K562 (cell line): Measurements from ENCODE around the gene MATCAP1. TPM values are rescaled to one million over a fixed set of nuclear protein-coding genes. Genes with fewer than 3 reads are reported as not detected.

ENCODE experiments used
- ATAC-seq: fragments of 200-7000 bp; cut with Tn5 transposase; 3 replicates; pipeline ENCODE4 v1.9.1; 2020; ENCODE audit warnings: moderate library complexity
- BruUV-seq: library from RNA; stranded (reverse); fragments of 400-500 nt; replicated peaks from 2 replicates; lab custom pipeline; 2021; lab: Mats Ljungman, UMichigan
- CTCF ChIA-PET: fragments of 300-600 bp; formaldehyde crosslinking; extraction: SDS; loops from one replicate; lab custom pipeline; 2021; ENCODE audit warnings: low intra/inter-chr PET ratio; lab: Yijun Ruan, JAX
- POLR2A ChIA-PET: fragments of 300-600, 350-650 bp; sonication (Branson Sonifier 250); formaldehyde crosslinking; extraction: SDS; loops from one replicate; lab custom pipeline; 2021; ENCODE audit warnings: antibody characterized with exemption, inconsistent platforms; lab: Yijun Ruan, JAX
- DNase-seq, 4 experiments: peaks; one replicate each; pipeline versions ENCODE4 v3.0.0 to v3.0.0-alpha.2; 2011 to 2018; ENCODE audit warnings: low spot score in 3 of 4, mixed read lengths in 3 of 4; ENCODE audit errors: extremely low read depth in 1 of 4
- FAIRE-seq: peaks from 2 replicates; lab custom pipeline; 2011; peaks lifted over from hg19 to GRCh38; lab: Jason Lieb, UNC
- H2AFZ ChIP-seq: 2 replicates; pipeline ENCODE4 v1.6.0; 2011; ENCODE audit warnings: low read depth, low read length, control low read depth, inconsistent platforms
- H3K27ac ChIP-seq: fragments of 200-600 bp; 3 replicates; pipeline ENCODE4 v1.8.0; 2011; ENCODE audit warnings: low read depth, mild to moderate bottlenecking, control low read depth, inconsistent platforms, low read length, moderate library complexity, mixed read lengths; ENCODE audit errors: extremely low read depth
- H3K27me3 ChIP-seq, 2 experiments: fragments of 300-600 bp in 1 of 2; 2 replicates in 1 of 2; 3 replicates in 1 of 2; pipeline versions ENCODE4 v1.6.0 to v1.8.0; 2011; ENCODE audit warnings: inconsistent platforms in 2 of 2, low read length in 2 of 2, mild to moderate bottlenecking in 1 of 2, mixed read lengths in 1 of 2, moderate library complexity in 1 of 2; ENCODE audit not compliant: control insufficient read depth in 2 of 2, insufficient read depth in 2 of 2
- H3K36me3 ChIP-seq: fragments of 300-600 bp; 3 replicates; pipeline ENCODE4 v1.8.0; 2011; ENCODE audit warnings: mild to moderate bottlenecking, low read length, inconsistent platforms; ENCODE audit not compliant: control insufficient read depth, insufficient read depth
- H3K4me1 ChIP-seq, 2 experiments: fragments of 200-600 bp in 1 of 2; replicated peaks in 1 of 2; 2 replicates in 1 of 2; 3 replicates in 1 of 2; pipeline versions ENCODE4 v1.5.1 to v1.8.0; 2011; ENCODE audit warnings: inconsistent platforms in 2 of 2, low read length in 2 of 2, mild to moderate bottlenecking in 1 of 2, mixed read lengths in 1 of 2, moderate library complexity in 1 of 2; ENCODE audit not compliant: control insufficient read depth in 2 of 2, insufficient read depth in 2 of 2
- H3K4me2 ChIP-seq: 2 replicates; pipeline ENCODE4 v1.6.1; 2011; ENCODE audit warnings: low read length, control low read depth, inconsistent platforms, mixed read lengths; ENCODE audit not compliant: insufficient read depth
- H3K4me3 ChIP-seq: fragments of 200-600 bp; sonication (generic), shearing (Covaris generic); 2 replicates; pipeline ENCODE4 v1.5.1; 2016; ENCODE audit warnings: control low read depth, inconsistent platforms
- H3K79me2 ChIP-seq: fragments of 200-600 bp; 3 replicates; pipeline ENCODE4 v1.8.0; 2011; ENCODE audit warnings: low read length, inconsistent platforms; ENCODE audit not compliant: control insufficient read depth, insufficient read depth
- H3K9ac ChIP-seq, 2 experiments: 2 replicates each; pipeline versions ENCODE4 v1.6.0 to v1.6.1; 2011; ENCODE audit warnings: low read depth in 2 of 2, low read length in 2 of 2, control low read depth in 1 of 2, inconsistent platforms in 1 of 2, mild to moderate bottlenecking in 1 of 2, mixed read lengths in 1 of 2; ENCODE audit not compliant: insufficient read depth in 1 of 2
- H3K9me1 ChIP-seq: one replicate; pipeline ENCODE4 v1.6.0; 2011; ENCODE audit warnings: inconsistent platforms, mild to moderate bottlenecking, low read length, moderate library complexity; ENCODE audit not compliant: control insufficient read depth, insufficient read depth
- H3K9me3 ChIP-seq: replicated peaks from 2 replicates; pipeline ENCODE4 v1.5.1; 2011; ENCODE audit warnings: low read depth, low read length, inconsistent platforms; ENCODE audit not compliant: control insufficient read depth, insufficient read depth
- H4K20me1 ChIP-seq: replicated peaks from 2 replicates; pipeline ENCODE4 v1.6.1; 2011; ENCODE audit warnings: low read length, inconsistent platforms, mixed read lengths; ENCODE audit not compliant: control insufficient read depth, insufficient read depth
- E2F8 ChIP-seq: fragments of 450-650 bp; IDR thresholded peaks from 2 replicates; pipeline ENCODE4 v1.7.1; 2018; ENCODE audit warnings: mild to moderate bottlenecking, low read depth; ENCODE audit not compliant: partially characterized antibody
- FOXP1 ChIP-seq: sonication (generic); formaldehyde crosslinking; IDR thresholded peaks from 2 replicates; pipeline ENCODE4 v1.8.0; 2022; ENCODE audit warnings: mild to moderate bottlenecking, missing genetic modification reagents
- GABPA ChIP-seq: fragments of 200-800 bp; sonication (Bioruptor generic); conservative IDR thresholded peaks from 2 replicates; pipeline ENCODE4 v1.6.1; 2016; ENCODE audit warnings: low read depth, missing genetic modification characterization, missing compliant biosample characterization
- MEF2A ChIP-seq: IDR thresholded peaks from 2 replicates; pipeline ENCODE4 v1.6.1; 2011; ENCODE audit warnings: low read depth, mild to moderate bottlenecking, low read length, moderate library complexity; ENCODE audit not compliant: control insufficient read depth
- POLR2A ChIP-seq: fragments of 450-650 bp; conservative IDR thresholded peaks from 2 replicates; pipeline ENCODE4 v1.6.1; 2016
- POLR2G ChIP-seq: fragments of 200-400 bp; formaldehyde crosslinking; IDR thresholded peaks from 2 replicates; pipeline ENCODE4 v1.6.1; 2017; ENCODE audit warnings: low read depth, mild to moderate bottlenecking, antibody characterized with exemption, low read length, moderate library complexity
- RBFOX2 ChIP-seq: fragments of 200-400 bp; formaldehyde crosslinking; IDR thresholded peaks from 2 replicates; pipeline ENCODE4 v1.6.1; 2017; ENCODE audit warnings: low read depth, mild to moderate bottlenecking, low read length, moderate library complexity
- STAT5B ChIP-seq: fragments of 250-450 bp; sonication (Bioruptor Pico); IDR thresholded peaks from 2 replicates; pipeline ENCODE4 v1.8.0; 2021; ENCODE audit warnings: mild to moderate bottlenecking, inconsistent platforms
- SUPT5H ChIP-seq: fragments of 450-650 bp; IDR thresholded peaks from 2 replicates; pipeline ENCODE4 v1.6.1; 2016
- ZNF639 ChIP-seq, 2 experiments: fragments of 200-800 bp in 1 of 2; sonication (Bioruptor generic) in 1 of 2; sonication (generic) in 1 of 2; formaldehyde crosslinking in 1 of 2; IDR thresholded peaks in 1 of 2; conservative IDR thresholded peaks in 1 of 2; 2 replicates each; pipeline versions ENCODE4 v1.5.0 to v1.6.1; 2016 to 2020; ENCODE audit warnings: missing compliant biosample characterization in 1 of 2, missing genetic modification characterization in 1 of 2, missing genetic modification reagents in 1 of 2
- WGBS: fragments of 100-300 bp; shearing (Covaris generic); methylation state at CpG from one replicate; pipeline ENCODE4 v1.1.6; 2016; ENCODE audit warnings: low coverage, mixed read lengths; ENCODE audit not compliant: insufficient coverage; ENCODE audit errors: missing lambda C conversion rate; 5-methylcytosine and 5-hydroxymethylcytosine counted together
- in situ Hi-C: fragments of 300-500 bp; cut with MboI; formaldehyde crosslinking; loops from 4 replicates; pipeline ENCODE4 v1.15.0; 2018; ENCODE audit warnings: inconsistent platforms, mixed read lengths
- intact Hi-C: fragments of 100-400 bp; cut with micrococcal nuclease; formaldehyde crosslinking; loops from 2 replicates; pipeline ENCODE4 v1.14.2; 2022
- polyA plus RNA-seq, 8 experiments: library from polyadenylated mRNA; depleted of rRNA in 4 of 8; stranded (reverse) in 5 of 8; unstranded in 3 of 8; fragments of >200 nt; fragmentation: Nextera tagmentation in 2 of 8; fragmentation: Illumina TruSeq in 1 of 8; extraction: Ambion mirVana in 2 of 8; extraction: Trizol in 1 of 8; gene quantifications; 2 replicates each; pipeline versions ENCODE4 v1.2.1 to v1.2.3, GENCODE V29; 2011 to 2014; ENCODE audit warnings: inconsistent platforms in 1 of 8, missing spikeins in 1 of 8
- total RNA-seq, 7 experiments: library from RNA; depleted of rRNA in 6 of 7; stranded (reverse); fragments of >200 nt in 6 of 7; fragmentation: Illumina TruSeq in 2 of 7; extraction: Trizol in 2 of 7; gene quantifications; 2 replicates each; pipeline versions ENCODE4 v1.2.1 to v1.2.3, GENCODE V29; 2011 to 2021; ENCODE audit warnings: low replicate concordance in 1 of 7

The MATCAP1 gene
- total and polyA plus RNA-seq, 9 of the 15 experiments (the other 6 are each of a cell fraction or from before 2014, with no cell fraction given) = 3.4 to 20.5 (median 10.3) TPM

- TF ChIP-seq E2F8 (no peak), MEF2A (no peak)
Observed at GRCh38 chr16:67230809-67231660, 47.3 kb upstream of the MATCAP1 start (continued).

DNA sequence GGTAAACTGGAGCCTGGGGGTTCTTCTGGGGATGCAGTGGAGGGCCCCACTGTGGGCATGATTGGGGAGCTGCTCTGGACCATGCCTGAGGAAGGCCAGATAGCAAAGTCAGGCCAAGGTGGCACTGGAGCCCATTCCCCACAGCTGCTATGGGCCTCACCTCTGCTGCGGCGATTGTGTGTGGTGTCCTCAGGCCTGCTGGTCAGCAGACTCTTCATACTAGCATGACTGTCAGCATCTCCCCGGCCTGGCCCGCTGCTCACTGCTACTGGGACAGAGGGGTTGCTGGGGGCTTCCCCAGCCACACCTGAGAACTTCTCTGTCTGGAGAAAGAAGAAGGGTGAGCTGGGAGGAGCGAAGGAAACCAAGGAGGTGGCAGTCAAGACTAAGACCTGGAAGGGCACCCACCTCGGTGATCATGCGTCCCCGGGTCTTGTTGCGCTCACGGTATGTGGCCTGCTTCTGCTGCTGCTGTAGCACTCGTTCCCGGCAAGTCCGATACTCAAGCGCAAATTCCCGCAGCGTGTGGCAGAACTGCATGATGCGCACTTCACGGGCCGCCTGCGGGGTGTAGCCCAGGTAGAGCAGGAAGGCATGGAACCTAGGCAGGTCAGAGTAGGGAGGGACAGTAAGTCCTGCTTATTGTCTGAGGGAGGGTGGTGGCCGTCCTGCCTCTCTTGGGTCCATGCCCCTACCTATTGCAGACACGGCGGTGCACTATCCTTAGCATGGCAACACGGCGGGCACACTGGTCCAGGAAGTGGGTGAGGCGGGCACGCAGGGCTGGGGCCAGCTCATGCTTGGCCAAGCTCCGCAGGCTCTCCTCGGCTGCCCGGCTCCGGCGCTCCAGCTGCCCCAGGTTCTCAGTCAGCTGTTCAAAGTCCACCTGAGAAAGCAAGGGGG, 46.4 kb upstream of the MATCAP1 start:
- 92% methylated on average over 30 of the region's 32 CpGs for WGBS
- ChIA-PET CTCF (no interaction called here), POLR2A (interaction anchor here (0.6 kb wide), 1 partner anchor 40 kb away, joined by 3 read pairs; the partner anchor contains the start of gene EXOC3L1)
- no peaks in the 10 kb centered on the region for H4K20me1 ChIP-seq
- H3K4me1 ChIP-seq = peaks cover 14 to 25% of the 10 kb centered on the region in 2 experiments; a peak in 4 of 5 replicates
- intact Hi-C loops (loop anchor here (5.0 kb wide), 1 partner anchor 38 kb away; the partner anchor contains the start of genes E2F4 and EXOC3L1), in situ Hi-C loops (no loop called here)
- H3K4me2 ChIP-seq = no peak overlapping the region
- H2AFZ ChIP-seq = no peak overlapping the region
- no peaks in the 10 kb centered on the region for H3K27me3 ChIP-seq
- TF ChIP-seq GABPA (tag) (no peak), RBFOX2 (peak; percentile 58; the same call in 1 of the 2 replicates), SUPT5H (0 out of 2 replicates have a peak, but pooled peaks have one; percentile 8), STAT5B (CRISPR knock-in tag) (no peak), POLR2G (peak; percentile 63), POLR2A (peak; percentile 4; the same call in 1 of the 2 replicates), FOXP1 (no peak), ZNF639 (CRISPR knock-in tag; conservative IDR thresholded peaks at IDR 0.05 in 1 of 2, IDR thresholded peaks at IDR 0.05 in 1 of 2) (no peak)
- no peak overlapping the region for H3K4me3 ChIP-seq
- no peak for DNase-seq
- no TSS peak for BruUV-seq
- H3K9ac ChIP-seq = no peak overlapping the region
- H3K9me3 ChIP-seq = no peaks in the 10 kb centered on the region
- ATAC-seq = no peak
- FAIRE-seq = no peak
- H3K9me1 ChIP-seq = no peaks in the 10 kb centered on the region
- peaks cover 76% of the 10 kb centered on the region; the same call in 2 of the 3 replicates for H3K36me3 ChIP-seq
- H3K27ac ChIP-seq = no peak overlapping the region
- H3K79me2 ChIP-seq = peaks cover 21% of the 10 kb centered on the region
